GM23338 (cell line): ENCODE measurements around the gene THADA. TPM values are rescaled to one million over a fixed set of nuclear protein-coding genes. Genes with fewer than 3 reads are reported as not detected.
A peak's percentile ranks its signal among the peaks of the same experiment; 100 is the strongest.

Experiments
- ATAC-seq: fragments of 200-7000 bp; cut with Tn5 transposase; 3 replicates; pipeline ENCODE4 v1.9.1; 2020
- DNase-seq: peaks from one replicate; pipeline ENCODE4 v3.0.0-alpha.2; 2015; ENCODE audit warnings: low spot score
- H2AFZ ChIP-seq: fragments of 200-600 bp; sonication (generic); 2 replicates; pipeline ENCODE4 v1.8.0; 2016; ENCODE audit warnings: antibody characterized with exemption, mild to moderate bottlenecking, moderate library complexity
- H3F3A ChIP-seq: fragments of 200-600 bp; sonication (generic); replicated peaks from 2 replicates; pipeline ENCODE4 v1.8.0; 2017; ENCODE audit warnings: antibody characterized with exemption, mixed run types, low read depth
- H3K27ac ChIP-seq: fragments of 200-600 bp; sonication (generic); 2 replicates; pipeline ENCODE4 v1.6.1; 2016; ENCODE audit warnings: low read depth
- H3K27me3 ChIP-seq: fragments of 200-600 bp; sonication (generic); 2 replicates; pipeline ENCODE4 v1.8.0; 2016; ENCODE audit warnings: mild to moderate bottlenecking, mixed run types, moderate library complexity; ENCODE audit not compliant: insufficient read depth
- H3K36me3 ChIP-seq: fragments of 200-600 bp; sonication (generic); 2 replicates; pipeline ENCODE4 v1.8.0; 2016; ENCODE audit warnings: mild to moderate bottlenecking; ENCODE audit not compliant: insufficient read depth
- H3K4me1 ChIP-seq: fragments of 200-600 bp; sonication (generic); 2 replicates; pipeline ENCODE4 v1.8.0; 2016; ENCODE audit warnings: mild to moderate bottlenecking, moderate library complexity; ENCODE audit not compliant: insufficient read depth
- H3K4me2 ChIP-seq: fragments of 200-600 bp; sonication (generic); 2 replicates; pipeline ENCODE4 v1.7.1; 2017; ENCODE audit warnings: mixed run types
- H3K4me3 ChIP-seq: fragments of 200-600 bp; sonication (generic); 2 replicates; pipeline ENCODE4 v1.6.1; 2016; ENCODE audit warnings: mixed run types
- H3K79me2 ChIP-seq: fragments of 200-600 bp; sonication (generic); replicated peaks from 2 replicates; pipeline ENCODE4 v1.8.0; 2017; ENCODE audit warnings: mild to moderate bottlenecking; ENCODE audit not compliant: insufficient read depth
- H3K9me2 ChIP-seq: fragments of 200-600 bp; sonication (generic); 2 replicates; pipeline ENCODE4 v1.8.0; 2017; ENCODE audit not compliant: insufficient read depth
- H4K20me1 ChIP-seq: fragments of 200-600 bp; sonication (generic); replicated peaks from 2 replicates; pipeline ENCODE4 v1.8.0; 2017; ENCODE audit warnings: mild to moderate bottlenecking; ENCODE audit not compliant: insufficient read depth
- H3K27ac Mint-ChIP-seq: 2 replicates; pipeline ENCODE4 v1.8.0; 2020; ENCODE audit warnings: inconsistent platforms, mild to moderate bottlenecking, moderate library complexity, mixed read lengths
- H3K27me3 Mint-ChIP-seq: 3 replicates; pipeline ENCODE4 v1.8.0; 2022; ENCODE audit warnings: low read depth, mild to moderate bottlenecking, moderate library complexity, mixed read lengths, inconsistent platforms; ENCODE audit not compliant: insufficient read depth, poor library complexity
- H3K36me3 Mint-ChIP-seq: 3 replicates; pipeline ENCODE4 v1.8.0; 2021; ENCODE audit warnings: low read depth, mild to moderate bottlenecking, inconsistent platforms, moderate library complexity, mixed read lengths
- H3K4me1 Mint-ChIP-seq: 3 replicates; pipeline ENCODE4 v1.8.0; 2020; ENCODE audit warnings: mild to moderate bottlenecking, inconsistent platforms, mixed read lengths
- H3K4me3 Mint-ChIP-seq: 3 replicates; pipeline ENCODE4 v1.8.0; 2021; ENCODE audit warnings: moderate library complexity, mild to moderate bottlenecking, inconsistent platforms, mixed read lengths
- H3K9me3 Mint-ChIP-seq: 3 replicates; pipeline ENCODE4 v1.8.0; 2020; ENCODE audit warnings: moderate library complexity, mild to moderate bottlenecking, inconsistent platforms, mixed read lengths
- CREB1 ChIP-seq: fragments of 250-450 bp; sonication (Bioruptor Pico); IDR thresholded peaks from 2 replicates; pipeline ENCODE4 v1.5.0; 2020; ENCODE audit warnings: low read depth, mild to moderate bottlenecking, moderate library complexity
- CTCF ChIP-seq, 2 experiments: fragments of 200-600 bp in 1 of 2; sonication (generic) in 1 of 2; conservative IDR thresholded peaks; 2 replicates each; pipeline versions ENCODE4 v1.5.1 to v1.6.1; 2016 to 2017; ENCODE audit warnings: antibody characterized with exemption in 2 of 2, low read depth in 2 of 2, mild to moderate bottlenecking in 2 of 2, moderate library complexity in 1 of 2
- ETS1 ChIP-seq: IDR thresholded peaks from 2 replicates; pipeline ENCODE4 v1.6.1; 2016; ENCODE audit warnings: antibody characterized with exemption
- EZH2 ChIP-seq: fragments of 200-600 bp; sonication (generic); IDR thresholded peaks from one replicate; pipeline ENCODE4 v1.8.0; 2017; ENCODE audit warnings: antibody characterized with exemption, mild to moderate bottlenecking, low read depth; ENCODE audit not compliant: unreplicated experiment
- EZH2phosphoT487 ChIP-seq: fragments of 200-600 bp; sonication (generic); IDR thresholded peaks from one replicate; pipeline ENCODE4 v1.8.1; 2018; ENCODE audit warnings: antibody characterized with exemption; ENCODE audit not compliant: unreplicated experiment
- JUNB ChIP-seq: IDR thresholded peaks from one replicate; pipeline ENCODE4 v1.6.1; 2016; ENCODE audit warnings: antibody characterized with exemption; ENCODE audit not compliant: unreplicated experiment
- NANOG ChIP-seq: IDR thresholded peaks from 2 replicates; pipeline ENCODE4 v1.6.1; 2016; ENCODE audit warnings: antibody characterized with exemption, borderline replicate concordance
- POLR2AphosphoS5 ChIP-seq: IDR thresholded peaks from 2 replicates; pipeline ENCODE4 v1.6.1; 2016; ENCODE audit warnings: antibody characterized with exemption, low read depth
- REST ChIP-seq: IDR thresholded peaks from one replicate; pipeline ENCODE4 v1.6.1; 2018; ENCODE audit warnings: antibody characterized with exemption; ENCODE audit not compliant: unreplicated experiment
- STAT1 ChIP-seq: IDR thresholded peaks from one replicate; pipeline ENCODE4 v1.6.1; 2016; ENCODE audit warnings: antibody characterized with exemption; ENCODE audit not compliant: unreplicated experiment
- ZNF114 ChIP-seq: fragments of 250-450 bp; sonication (Bioruptor Pico); IDR thresholded peaks from 2 replicates; pipeline ENCODE4 v1.5.0; 2020; ENCODE audit warnings: mild to moderate bottlenecking, moderate library complexity
- ZNF331 ChIP-seq: fragments of 250-450 bp; sonication (Bioruptor Pico); IDR thresholded peaks from 2 replicates; pipeline ENCODE4 v1.5.0; 2020; ENCODE audit warnings: low read depth, mild to moderate bottlenecking, moderate library complexity
- ZNF462 ChIP-seq: fragments of 250-450 bp; sonication (Bioruptor Pico); IDR thresholded peaks from 2 replicates; pipeline ENCODE4 v1.5.0; 2020; ENCODE audit warnings: mild to moderate bottlenecking, moderate library complexity
- polyA plus RNA-seq: library from polyadenylated mRNA; unstranded; fragments of >200 nt; fragmentation: Nextera tagmentation; extraction: Ambion mirVana; gene quantifications from 2 replicates; pipeline ENCODE4 v1.2.1, GENCODE V29; 2016
- total RNA-seq: library from RNA; depleted of rRNA; stranded (reverse); fragments of >200 nt; shearing (Covaris generic); gene quantifications from 2 replicates; pipeline ENCODE4 v1.2.3, GENCODE V29; 2014

The THADA gene
- total and polyA plus RNA-seq, 2 experiments from 2014 or later, result 17.0 to 30.7 TPM

- Histone ChIP-seq H3K36me3 (no peaks in the 10 kb centered on the region), H3K27me3 (no peaks in the 10 kb centered on the region), H3K4me2 (peak overlapping the region; percentile 14; the same call in 1 of the 2 replicates), H4K20me1 (no peaks in the 10 kb centered on the region), H3K4me1 (peaks cover 17% of the 10 kb centered on the region; the same call in 1 of the 2 replicates), H3F3A (no peaks in the 10 kb centered on the region), H2AFZ (peak overlapping the region; percentile 47; the same call in 1 of the 2 replicates), H3K79me2 (no peaks in the 10 kb centered on the region), H3K4me3 (no peak overlapping the region), H3K27ac (no peak overlapping the region), H3K9me2 (no peaks in the 10 kb centered on the region)
- H3K27ac Mint-ChIP-seq, result no peak overlapping the region
- DNase-seq (peak; percentile 57), ATAC-seq (peak; percentile 59)
- TF ChIP-seq NANOG (no peak), REST (no peak), CTCF (conservative IDR thresholded peaks at IDR 0.05; ENCODE audit: low read depth in 2 of 2) (no peak), CREB1 (CRISPR knock-in tag) (no peak), JUNB (no peak), EZH2 (no peak), ZNF114 (CRISPR knock-in tag) (no peak), ZNF462 (CRISPR knock-in tag) (no peak), POLR2AphosphoS5 (no peak), ZNF331 (CRISPR knock-in tag) (no peak), EZH2phosphoT487 (no peak), STAT1 (no peak), ETS1 (no peak)
- H3K27me3 Mint-ChIP-seq, result peaks cover 19% of the 10 kb centered on the region
- no peaks in the 10 kb centered on the region; the same call in none of the 3 replicates for H3K9me3 Mint-ChIP-seq
- H3K4me1 Mint-ChIP-seq, result peaks cover 42% of the 10 kb centered on the region
- no peak overlapping the region for H3K4me3 Mint-ChIP-seq
- no peaks in the 10 kb centered on the region for H3K36me3 Mint-ChIP-seq
Measured at GRCh38 chr2:43186679-43187374, 409.0 kb downstream of the THADA start.
